Measurements from ENCODE around the gene C2orf69. TPM values are rescaled to one million over a fixed set of nuclear protein-coding genes. Genes with fewer than 3 reads are reported as not detected.

The C2orf69 gene
- total RNA-seq, 1 donor = 16.4 TPM

- no peak for TF ChIP-seq CTCF (IDR thresholded peaks at IDR 0.05; ENCODE audit: insufficient read depth, low read depth, low read length)
- no peak for DNase-seq (ENCODE audit: low read depth)
- H3K4me3 ChIP-seq (ENCODE audit: low read depth, low read length) = no peak overlapping the region
These were observed 3.4 kb downstream of the C2orf69 start for GRCh38 chr2:199914372-199914958.

GRCh38 chr2:199916980-199917379, 5.9 kb downstream of the C2orf69 start:
- TF ChIP-seq CTCF (IDR thresholded peaks at IDR 0.05; ENCODE audit: insufficient read depth, low read depth, low read length) = no peak
- no peak for DNase-seq (ENCODE audit: low read depth)
- H3K4me3 ChIP-seq (ENCODE audit: low read depth, low read length) = no peak overlapping the region

GRCh38 chr2:199922856-199923255, 11.8 kb downstream of the C2orf69 start:
- no peak overlapping the region for H3K4me3 ChIP-seq (ENCODE audit: low read depth, low read length)
- no peak for TF ChIP-seq CTCF (IDR thresholded peaks at IDR 0.05; ENCODE audit: insufficient read depth, low read depth, low read length)
- DNase-seq (ENCODE audit: low read depth) = peak; percentile 62

GRCh38 chr2:199923924-199924323, 12.8 kb downstream of the C2orf69 start:
- no peak for DNase-seq (ENCODE audit: low read depth)

GRCh38 chr2:199926806-199927205, 15.7 kb downstream of the C2orf69 start:
- TF ChIP-seq CTCF (IDR thresholded peaks at IDR 0.05; ENCODE audit: insufficient read depth, low read depth, low read length) = no peak
- no peak overlapping the region for H3K4me3 ChIP-seq (ENCODE audit: low read depth, low read length)
- DNase-seq (ENCODE audit: low read depth) = no peak

More at GRCh38 chr2:199923924-199924323, 12.8 kb downstream of the C2orf69 start:
- no peak for TF ChIP-seq CTCF (IDR thresholded peaks at IDR 0.05; ENCODE audit: insufficient read depth, low read depth, low read length)
- no peak overlapping the region for H3K4me3 ChIP-seq (ENCODE audit: low read depth, low read length)

GRCh38 chr2:199928226-199928625, 17.1 kb downstream of the C2orf69 start:
- no peak overlapping the region for H3K4me3 ChIP-seq (ENCODE audit: low read depth, low read length)
- DNase-seq (ENCODE audit: low read depth) = no peak
- no peak for TF ChIP-seq CTCF (IDR thresholded peaks at IDR 0.05; ENCODE audit: insufficient read depth, low read depth, low read length)

- no peak for DNase-seq (ENCODE audit: low read depth)
- no peak overlapping the region for H3K4me3 ChIP-seq (ENCODE audit: low read depth, low read length)
- TF ChIP-seq CTCF (IDR thresholded peaks at IDR 0.05; ENCODE audit: insufficient read depth, low read depth, low read length) = no peak
These were observed 17.5 kb downstream of the C2orf69 start for GRCh38 chr2:199928626-199929025.

All from fibroblast of villous mesenchyme (primary cell).